GM12878 (cell line): ENCODE data around the gene C1orf74. TPM values are rescaled to one million over a fixed set of nuclear protein-coding genes. Genes with fewer than 3 reads are reported as not detected.

ENCODE experiments used
- ASH2L ChIP-seq: fragments of 300-600, 200-600 bp; sonication (generic); IDR thresholded peaks from 2 replicates; pipeline ENCODE4 v1.6.1; 2017; ENCODE audit warnings: low read depth, mild to moderate bottlenecking, borderline replicate concordance
- CBX3 ChIP-seq: fragments of 200-600 bp; sonication (generic); IDR thresholded peaks from 2 replicates; pipeline ENCODE4 v1.6.1; 2016; ENCODE audit warnings: low read depth, borderline replicate concordance
- EZH2 ChIP-seq: IDR thresholded peaks from 2 replicates; pipeline ENCODE4 v1.6.1; 2012; ENCODE audit warnings: low read depth, mild to moderate bottlenecking, control low read depth, inconsistent platforms, low read length, borderline replicate concordance; ENCODE audit not compliant: control insufficient read depth
- FOS ChIP-seq: IDR thresholded peaks from 3 replicates; pipeline ENCODE4 v1.6.1; 2011; ENCODE audit warnings: borderline replicate concordance; ENCODE audit not compliant: insufficient read length; ENCODE audit errors: extremely low read depth
- FOXM1 ChIP-seq: IDR thresholded peaks from 2 replicates; pipeline ENCODE4 v1.6.1; 2012; ENCODE audit warnings: low read depth, mild to moderate bottlenecking, inconsistent platforms, low read length, moderate library complexity
- GABPA ChIP-seq: IDR thresholded peaks from 2 replicates; pipeline ENCODE4 v1.6.1; 2014; ENCODE audit warnings: antibody characterized with exemption, low read depth, mild to moderate bottlenecking, inconsistent platforms
- HDAC2 ChIP-seq: fragments of 200-600 bp; sonication (generic); IDR thresholded peaks from 2 replicates; pipeline ENCODE4 v1.6.1; 2017
- HDAC6 ChIP-seq: fragments of 200-600 bp; sonication (generic); IDR thresholded peaks from one replicate; pipeline ENCODE4 v1.8.0; 2017; ENCODE audit warnings: antibody characterized with exemption; ENCODE audit not compliant: unreplicated experiment
- IKZF2 ChIP-seq, 2 experiments: fragments of 450-650 bp; IDR thresholded peaks; 2 replicates each; pipeline ENCODE4 v1.6.1; 2017; ENCODE audit warnings: mild to moderate bottlenecking in 2 of 2, moderate library complexity in 2 of 2
- IRF3 ChIP-seq: fragments of 450-650 bp; IDR thresholded peaks from 2 replicates; pipeline ENCODE4 v1.6.1; 2014; ENCODE audit warnings: mild to moderate bottlenecking
- JUNB ChIP-seq: IDR thresholded peaks from 2 replicates; pipeline ENCODE4 v1.6.1; 2016; ENCODE audit warnings: antibody characterized with exemption, mild to moderate bottlenecking
- MYB ChIP-seq: fragments of 150-350 bp; IDR thresholded peaks from 2 replicates; pipeline ENCODE4 v1.6.1; 2014; ENCODE audit warnings: mild to moderate bottlenecking, low read depth, low read length, borderline replicate concordance
- NKRF ChIP-seq: fragments of 450-650 bp; conservative IDR thresholded peaks from 2 replicates; pipeline ENCODE4 v1.6.1; 2017; ENCODE audit warnings: mild to moderate bottlenecking, moderate library complexity
- PBX3 ChIP-seq: IDR thresholded peaks from 2 replicates; pipeline ENCODE4 v1.6.1; 2011; ENCODE audit warnings: mild to moderate bottlenecking, low read depth, low read length, moderate library complexity; ENCODE audit not compliant: insufficient replicate concordance
- POLR2A ChIP-seq: IDR thresholded peaks from 2 replicates; pipeline ENCODE4 v1.6.1; 2011; ENCODE audit warnings: low read depth, mild to moderate bottlenecking, low read length
- RAD51 ChIP-seq: fragments of 450-650 bp; IDR thresholded peaks from 2 replicates; pipeline ENCODE4 v1.6.1; 2016; ENCODE audit warnings: moderate library complexity, mild to moderate bottlenecking, inconsistent platforms
- SIN3A ChIP-seq: IDR thresholded peaks from 2 replicates; pipeline ENCODE4 v1.6.1; 2012; ENCODE audit warnings: low read depth, low read length, improper control_type of control experiment
- SMARCA5 ChIP-seq: fragments of 450-650 bp; IDR thresholded peaks from 2 replicates; pipeline ENCODE4 v1.6.1; 2017; ENCODE audit warnings: mild to moderate bottlenecking
- SREBF2 ChIP-seq: IDR thresholded peaks from 2 replicates; pipeline ENCODE4 v1.6.1; 2012; ENCODE audit warnings: mild to moderate bottlenecking, low read length
- TARDBP ChIP-seq: IDR thresholded peaks from 2 replicates; pipeline ENCODE4 v1.6.1; 2016; ENCODE audit warnings: borderline replicate concordance
- TCF12 ChIP-seq: IDR thresholded peaks from 2 replicates; pipeline ENCODE4 v1.6.1; 2011; ENCODE audit warnings: low read depth, mild to moderate bottlenecking, low read length
- USF2 ChIP-seq: IDR thresholded peaks from 2 replicates; pipeline ENCODE4 v1.6.1; 2011; ENCODE audit warnings: low read depth, low read length, improper control_type of control experiment, borderline replicate concordance
- ZNF207 ChIP-seq: fragments of 450-650 bp; IDR thresholded peaks from 2 replicates; pipeline ENCODE4 v1.6.1; 2014; ENCODE audit warnings: antibody characterized with exemption, mild to moderate bottlenecking, borderline replicate concordance
- polyA plus RNA-seq, 11 experiments: library from polyadenylated mRNA; depleted of rRNA in 4 of 11; unstranded in 6 of 11; stranded (reverse) in 5 of 11; fragments of >200 nt; fragmentation: Nextera tagmentation in 4 of 11; fragmentation: Illumina TruSeq in 1 of 11; extraction: Ambion mirVana in 4 of 11; extraction: Trizol in 1 of 11; gene quantifications; 1 replicate in 1 of 11; 2 replicates in 10 of 11; pipeline versions ENCODE4 v1.2.1 to v1.2.3, GENCODE V29; 2011 to 2016; ENCODE audit warnings: inconsistent platforms in 2 of 11, missing spikeins in 2 of 11, low read depth in 1 of 11
- total RNA-seq, 4 experiments: library from RNA; depleted of rRNA in 3 of 4; stranded (reverse); fragments of >200 nt in 3 of 4; fragmentation: Illumina TruSeq in 1 of 4; extraction: Trizol in 1 of 4; gene quantifications; 2 replicates each; pipeline versions ENCODE4 v1.2.1 to v1.2.3, GENCODE V29; 2013 to 2021
- TF ChIP-seq, protein P1 (sequence below): IDR thresholded peaks from 2 replicates; pipeline ENCODE4 v1.6.1; 2011; ENCODE audit warnings: borderline replicate concordance, low read depth, mild to moderate bottlenecking, moderate library complexity, mixed read lengths, low read length; ENCODE audit not compliant: insufficient read depth; ENCODE audit errors: extremely low read length

Gene C1orf74
- total and polyA plus RNA-seq, 10 of the 15 experiments (the other 5 are each of a cell fraction or from before 2014, with no cell fraction given) = 3.1 to 5.5 (median 3.6) TPM

DNA sequence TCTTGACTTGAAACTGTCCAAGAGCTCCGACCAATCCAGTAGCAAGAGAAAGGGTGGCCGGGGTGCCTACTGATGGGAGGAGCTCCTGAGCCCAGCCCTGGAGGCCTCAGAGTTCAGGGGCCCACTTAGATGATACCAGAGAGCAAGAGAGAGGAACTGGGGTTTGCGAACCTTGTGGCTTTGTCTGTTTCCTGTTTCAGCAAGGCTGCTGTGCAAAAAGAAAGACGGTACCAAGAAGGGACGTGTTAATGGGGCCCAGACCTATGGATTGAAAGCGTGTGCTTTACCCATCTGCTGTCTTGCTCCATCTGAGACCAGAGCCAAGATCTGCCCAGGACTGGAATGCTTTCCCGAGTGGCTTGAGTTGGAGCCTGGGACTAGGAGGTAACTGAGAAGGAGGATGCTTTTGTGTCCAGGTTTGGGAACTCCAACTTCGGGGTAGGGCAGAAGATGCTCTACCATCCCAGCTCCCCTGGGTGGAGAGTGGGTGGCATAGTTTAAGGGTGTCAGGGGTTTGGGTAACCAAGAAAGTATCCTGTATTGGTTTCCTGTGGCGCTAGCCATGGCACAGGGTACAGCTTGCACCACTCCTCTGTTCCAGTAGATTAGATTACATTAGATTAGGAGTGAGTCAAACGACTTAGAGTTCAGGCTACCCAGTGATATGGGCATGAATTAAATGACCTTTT is 28.3 kb downstream of the C1orf74 start, which contains the start of gene TRAF3IP3 (continued):
- TF ChIP-seq NKRF (no peak), FOXM1 (no peak), PBX3 (no peak), GABPA (peak; percentile 28; the same call in 1 of the 2 replicates), IKZF2 (IDR thresholded peaks at IDR 0.05) (peak; percentile 44 to 61; a peak in 3 of 4 replicates), USF2 (no peak), SMARCA5 (no peak), ASH2L (no peak), RAD51 (no peak), FOS (no peak), JUNB (no peak; the same call in 1 of the 2 replicates), HDAC2 (no peak), ZNF207 (no peak), SIN3A (no peak), POLR2A (peak; percentile 84), HDAC6 (no peak), EZH2 (no peak), TCF12 (no peak), MYB (no peak), IRF3 (no peak), TARDBP (0 out of 2 replicates have a peak, but pooled peaks have one; percentile 44), SREBF2 (no peak), CBX3 (no peak)
- TF ChIP-seq, protein P1, sequence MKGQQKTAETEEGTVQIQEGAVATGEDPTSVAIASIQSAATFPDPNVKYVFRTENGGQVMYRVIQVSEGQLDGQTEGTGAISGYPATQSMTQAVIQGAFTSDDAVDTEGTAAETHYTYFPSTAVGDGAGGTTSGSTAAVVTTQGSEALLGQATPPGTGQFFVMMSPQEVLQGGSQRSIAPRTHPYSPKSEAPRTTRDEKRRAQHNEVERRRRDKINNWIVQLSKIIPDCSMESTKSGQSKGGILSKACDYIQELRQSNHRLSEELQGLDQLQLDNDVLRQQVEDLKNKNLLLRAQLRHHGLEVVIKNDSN = no peak
